Keratinocyte (primary cell): ENCODE results near the gene SYNE2.

ENCODE experiments used
- EZH2 ChIP-seq: IDR thresholded peaks from one replicate; pipeline ENCODE4 v1.6.1; 2012; ENCODE audit warnings: inconsistent platforms, mild to moderate bottlenecking, low read length, moderate library complexity
- TF ChIP-seq, protein P1 (sequence below), 3 experiments: IDR thresholded peaks in 1 of 3; conservative IDR thresholded peaks in 1 of 3; optimal IDR thresholded peaks in 1 of 3; 2 replicates in 2 of 3; 3 replicates in 1 of 3; pipeline versions ENCODE3 to v1.5.1; 2011; ENCODE audit warnings: low read length in 3 of 3, mild to moderate bottlenecking in 3 of 3, moderate library complexity in 2 of 3, control low read depth in 1 of 3, inconsistent platforms in 1 of 3; ENCODE audit not compliant: insufficient read depth in 2 of 3; ENCODE audit errors: extremely low read depth in 1 of 3

GRCh38 chr14:63860146-63860545 is 7.3 kb downstream of the SYNE2 start:
- TF ChIP-seq, protein P1, sequence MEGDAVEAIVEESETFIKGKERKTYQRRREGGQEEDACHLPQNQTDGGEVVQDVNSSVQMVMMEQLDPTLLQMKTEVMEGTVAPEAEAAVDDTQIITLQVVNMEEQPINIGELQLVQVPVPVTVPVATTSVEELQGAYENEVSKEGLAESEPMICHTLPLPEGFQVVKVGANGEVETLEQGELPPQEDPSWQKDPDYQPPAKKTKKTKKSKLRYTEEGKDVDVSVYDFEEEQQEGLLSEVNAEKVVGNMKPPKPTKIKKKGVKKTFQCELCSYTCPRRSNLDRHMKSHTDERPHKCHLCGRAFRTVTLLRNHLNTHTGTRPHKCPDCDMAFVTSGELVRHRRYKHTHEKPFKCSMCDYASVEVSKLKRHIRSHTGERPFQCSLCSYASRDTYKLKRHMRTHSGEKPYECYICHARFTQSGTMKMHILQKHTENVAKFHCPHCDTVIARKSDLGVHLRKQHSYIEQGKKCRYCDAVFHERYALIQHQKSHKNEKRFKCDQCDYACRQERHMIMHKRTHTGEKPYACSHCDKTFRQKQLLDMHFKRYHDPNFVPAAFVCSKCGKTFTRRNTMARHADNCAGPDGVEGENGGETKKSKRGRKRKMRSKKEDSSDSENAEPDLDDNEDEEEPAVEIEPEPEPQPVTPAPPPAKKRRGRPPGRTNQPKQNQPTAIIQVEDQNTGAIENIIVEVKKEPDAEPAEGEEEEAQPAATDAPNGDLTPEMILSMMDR (optimal IDR thresholded peaks at IDR 0.05 in 1 of 3, IDR thresholded peaks at IDR 0.05 in 1 of 3, conservative IDR thresholded peaks at IDR 0.05 in 1 of 3; ENCODE audit: extremely low read depth in 1 of 3, insufficient read depth in 2 of 3, low read length in 3 of 3) = no peak
- TF ChIP-seq EZH2 = no peak
